ENCODE measurements around the gene KIF23.

- TF ChIP-seq, protein P1, sequence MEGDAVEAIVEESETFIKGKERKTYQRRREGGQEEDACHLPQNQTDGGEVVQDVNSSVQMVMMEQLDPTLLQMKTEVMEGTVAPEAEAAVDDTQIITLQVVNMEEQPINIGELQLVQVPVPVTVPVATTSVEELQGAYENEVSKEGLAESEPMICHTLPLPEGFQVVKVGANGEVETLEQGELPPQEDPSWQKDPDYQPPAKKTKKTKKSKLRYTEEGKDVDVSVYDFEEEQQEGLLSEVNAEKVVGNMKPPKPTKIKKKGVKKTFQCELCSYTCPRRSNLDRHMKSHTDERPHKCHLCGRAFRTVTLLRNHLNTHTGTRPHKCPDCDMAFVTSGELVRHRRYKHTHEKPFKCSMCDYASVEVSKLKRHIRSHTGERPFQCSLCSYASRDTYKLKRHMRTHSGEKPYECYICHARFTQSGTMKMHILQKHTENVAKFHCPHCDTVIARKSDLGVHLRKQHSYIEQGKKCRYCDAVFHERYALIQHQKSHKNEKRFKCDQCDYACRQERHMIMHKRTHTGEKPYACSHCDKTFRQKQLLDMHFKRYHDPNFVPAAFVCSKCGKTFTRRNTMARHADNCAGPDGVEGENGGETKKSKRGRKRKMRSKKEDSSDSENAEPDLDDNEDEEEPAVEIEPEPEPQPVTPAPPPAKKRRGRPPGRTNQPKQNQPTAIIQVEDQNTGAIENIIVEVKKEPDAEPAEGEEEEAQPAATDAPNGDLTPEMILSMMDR (IDR thresholded peaks at IDR 0.05; ENCODE audit: insufficient read depth, low read length, poor library complexity, severe bottlenecking), result no peak
- TF ChIP-seq EZH2phosphoT487 (conservative IDR thresholded peaks at IDR 0.05; ENCODE audit: low read length), result no peak
These were observed 21.8 kb downstream of the KIF23 start for GRCh38 chr15:69435985-69436384.

Data from SU-DHL-6 (cell line).